HepG2 (cell line): ENCODE measurements around the gene HCRTR1. TPM values are rescaled to one million over a fixed set of nuclear protein-coding genes. Genes with fewer than 3 reads are reported as not detected.

ENCODE experiments used
- NR3C1 ChIP-seq: sonication (generic); formaldehyde crosslinking; IDR thresholded peaks from 2 replicates; pipeline ENCODE4 v1.4.0; 2020; ENCODE audit warnings: missing genetic modification reagents
- SMYD3 ChIP-seq: sonication (generic); formaldehyde crosslinking; IDR thresholded peaks from 2 replicates; pipeline ENCODE4 v1.8.1; 2023; ENCODE audit warnings: mild to moderate bottlenecking, missing genetic modification reagents
- SOX5 ChIP-seq: IDR thresholded peaks from 2 replicates; pipeline ENCODE4 v1.6.1; 2016; ENCODE audit warnings: borderline replicate concordance
- SP5 ChIP-seq: IDR thresholded peaks from 2 replicates; pipeline ENCODE4 v1.6.1; 2016; ENCODE audit warnings: low read depth, borderline replicate concordance
- ZNF12 ChIP-seq: sonication (generic); formaldehyde crosslinking; IDR thresholded peaks from 2 replicates; pipeline ENCODE4 v1.5.0; 2020; ENCODE audit warnings: missing genetic modification reagents
- ZNF136 ChIP-seq: sonication (generic); formaldehyde crosslinking; IDR thresholded peaks from 2 replicates; pipeline ENCODE4 v1.8.1; 2022; ENCODE audit warnings: low read depth, mild to moderate bottlenecking, moderate library complexity, missing genetic modification reagents
- ZNF296 ChIP-seq: sonication (generic); formaldehyde crosslinking; conservative IDR thresholded peaks from 2 replicates; pipeline ENCODE4 v1.5.0; 2020; ENCODE audit warnings: mild to moderate bottlenecking, missing genetic modification reagents
- ZNF329 ChIP-seq: sonication (generic); formaldehyde crosslinking; IDR thresholded peaks from 2 replicates; pipeline ENCODE4 v1.9.0; 2021; ENCODE audit warnings: low read depth, mild to moderate bottlenecking, missing genetic modification reagents
- ZNF530 ChIP-seq: sonication (generic); formaldehyde crosslinking; IDR thresholded peaks from 2 replicates; pipeline ENCODE4 v1.5.0; 2020; ENCODE audit warnings: low read depth, mild to moderate bottlenecking, missing genetic modification reagents
- ZNF737 ChIP-seq: sonication (generic); formaldehyde crosslinking; IDR thresholded peaks from 2 replicates; pipeline ENCODE4 v1.5.0; 2020; ENCODE audit warnings: missing genetic modification reagents, mild to moderate bottlenecking, borderline replicate concordance
- ZSCAN30 ChIP-seq: sonication (generic); formaldehyde crosslinking; IDR thresholded peaks from 2 replicates; pipeline ENCODE4 v1.5.0; 2020; ENCODE audit warnings: mild to moderate bottlenecking, missing genetic modification reagents
- polyA plus RNA-seq, 8 experiments: library from polyadenylated mRNA; depleted of rRNA in 3 of 8; stranded (reverse) in 7 of 8; unstranded in 1 of 8; fragments of >200 nt; fragmentation: Illumina TruSeq in 4 of 8; extraction: Trizol in 4 of 8; gene quantifications; 2 replicates each; pipeline versions ENCODE4 v1.2.1 to v1.2.3, GENCODE V29; 2011 to 2016; ENCODE audit warnings: low read depth in 4 of 8, missing spikeins in 1 of 8, mixed read lengths in 1 of 8; ENCODE audit not compliant: insufficient read depth in 1 of 8
- total RNA-seq, 5 experiments: library from RNA; depleted of rRNA; stranded (reverse); fragments of >200 nt; fragmentation: Illumina TruSeq; extraction: Trizol; gene quantifications; 2 replicates each; pipeline ENCODE4 v1.2.3, GENCODE V29; 2016; ENCODE audit warnings: low read depth in 1 of 5
- TF ChIP-seq, protein P1 (sequence below): sonication (generic); formaldehyde crosslinking; IDR thresholded peaks from 2 replicates; pipeline ENCODE4 v1.8.0; 2022; ENCODE audit warnings: missing genetic modification reagents, mild to moderate bottlenecking, moderate library complexity, borderline replicate concordance
- TF ChIP-seq, protein P2 (sequence below): sonication (generic); formaldehyde crosslinking; IDR thresholded peaks from 2 replicates; pipeline ENCODE4 v1.5.1; 2020; ENCODE audit warnings: mild to moderate bottlenecking, missing genetic modification reagents, moderate library complexity
- TF ChIP-seq, protein P3 (sequence below): sonication (generic); formaldehyde crosslinking; conservative IDR thresholded peaks from 2 replicates; pipeline ENCODE4 v1.5.0; 2020; ENCODE audit warnings: missing genetic modification reagents
- TF ChIP-seq, protein P4 (sequence below): IDR thresholded peaks from 2 replicates; pipeline ENCODE4 v1.6.1; 2016; ENCODE audit warnings: missing compliant biosample characterization, missing genetic modification reagents, borderline replicate concordance
- TF ChIP-seq, protein P5 (sequence below): IDR thresholded peaks from 2 replicates; pipeline ENCODE4 v1.6.1; 2016; ENCODE audit warnings: missing compliant biosample characterization, missing genetic modification reagents, borderline replicate concordance

HCRTR1 gene
- total and polyA plus RNA-seq, 2 of the 13 experiments (the other 11 are each of a cell fraction or from before 2014, with no cell fraction given) = not detected

DNA sequence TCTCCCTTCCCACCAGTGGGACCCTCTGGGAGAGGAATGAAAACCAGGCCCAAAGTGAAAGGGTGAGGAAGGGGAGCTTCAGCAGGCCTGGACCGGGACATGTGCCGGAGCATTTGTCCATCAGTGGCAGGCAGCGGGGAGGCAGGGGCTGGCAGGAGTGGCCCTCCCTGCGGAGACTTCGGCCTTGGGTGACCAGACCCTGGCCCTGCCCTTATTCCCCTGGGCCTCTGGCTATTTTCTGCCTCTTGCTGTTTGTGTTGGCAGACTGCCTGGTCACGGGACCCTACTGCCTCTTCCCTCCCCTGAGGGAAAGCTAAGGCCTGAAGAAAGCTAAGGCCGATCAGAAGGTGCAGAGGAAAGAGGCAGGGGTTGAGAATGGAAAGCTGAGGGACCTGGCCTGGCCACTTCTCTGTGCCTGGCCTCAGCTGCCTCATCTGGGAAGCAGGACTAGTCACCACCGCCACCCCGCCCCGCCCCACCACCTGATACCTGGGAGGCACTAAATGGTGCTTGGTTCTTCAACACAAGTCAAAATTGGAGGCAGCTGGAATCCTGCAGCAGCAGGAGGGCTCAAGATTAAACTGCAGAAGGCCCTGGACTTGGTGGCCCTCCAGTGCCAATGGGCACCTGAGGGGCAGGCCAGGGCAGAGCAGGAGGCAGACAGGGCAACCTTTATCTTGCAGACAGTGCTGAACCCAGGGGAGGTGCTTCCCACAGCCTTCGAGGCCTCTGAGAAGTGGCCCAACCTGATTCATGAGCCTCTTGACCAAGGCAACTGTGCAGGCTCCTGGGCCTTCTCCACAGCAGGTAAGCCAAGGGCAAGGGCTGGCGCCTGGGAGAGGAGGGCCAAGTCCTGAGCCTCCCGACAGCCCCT, 33.3 kb upstream of the HCRTR1 start (continued):
- TF ChIP-seq, protein P1, sequence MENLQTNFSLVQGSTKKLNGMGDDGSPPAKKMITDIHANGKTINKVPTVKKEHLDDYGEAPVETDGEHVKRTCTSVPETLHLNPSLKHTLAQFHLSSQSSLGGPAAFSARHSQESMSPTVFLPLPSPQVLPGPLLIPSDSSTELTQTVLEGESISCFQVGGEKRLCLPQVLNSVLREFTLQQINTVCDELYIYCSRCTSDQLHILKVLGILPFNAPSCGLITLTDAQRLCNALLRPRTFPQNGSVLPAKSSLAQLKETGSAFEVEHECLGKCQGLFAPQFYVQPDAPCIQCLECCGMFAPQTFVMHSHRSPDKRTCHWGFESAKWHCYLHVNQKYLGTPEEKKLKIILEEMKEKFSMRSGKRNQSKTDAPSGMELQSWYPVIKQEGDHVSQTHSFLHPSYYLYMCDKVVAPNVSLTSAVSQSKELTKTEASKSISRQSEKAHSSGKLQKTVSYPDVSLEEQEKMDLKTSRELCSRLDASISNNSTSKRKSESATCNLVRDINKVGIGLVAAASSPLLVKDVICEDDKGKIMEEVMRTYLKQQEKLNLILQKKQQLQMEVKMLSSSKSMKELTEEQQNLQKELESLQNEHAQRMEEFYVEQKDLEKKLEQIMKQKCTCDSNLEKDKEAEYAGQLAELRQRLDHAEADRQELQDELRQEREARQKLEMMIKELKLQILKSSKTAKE (CRISPR knock-in tag) = peak; percentile 26; the same call in 1 of the 2 replicates
- TF ChIP-seq, protein P2, sequence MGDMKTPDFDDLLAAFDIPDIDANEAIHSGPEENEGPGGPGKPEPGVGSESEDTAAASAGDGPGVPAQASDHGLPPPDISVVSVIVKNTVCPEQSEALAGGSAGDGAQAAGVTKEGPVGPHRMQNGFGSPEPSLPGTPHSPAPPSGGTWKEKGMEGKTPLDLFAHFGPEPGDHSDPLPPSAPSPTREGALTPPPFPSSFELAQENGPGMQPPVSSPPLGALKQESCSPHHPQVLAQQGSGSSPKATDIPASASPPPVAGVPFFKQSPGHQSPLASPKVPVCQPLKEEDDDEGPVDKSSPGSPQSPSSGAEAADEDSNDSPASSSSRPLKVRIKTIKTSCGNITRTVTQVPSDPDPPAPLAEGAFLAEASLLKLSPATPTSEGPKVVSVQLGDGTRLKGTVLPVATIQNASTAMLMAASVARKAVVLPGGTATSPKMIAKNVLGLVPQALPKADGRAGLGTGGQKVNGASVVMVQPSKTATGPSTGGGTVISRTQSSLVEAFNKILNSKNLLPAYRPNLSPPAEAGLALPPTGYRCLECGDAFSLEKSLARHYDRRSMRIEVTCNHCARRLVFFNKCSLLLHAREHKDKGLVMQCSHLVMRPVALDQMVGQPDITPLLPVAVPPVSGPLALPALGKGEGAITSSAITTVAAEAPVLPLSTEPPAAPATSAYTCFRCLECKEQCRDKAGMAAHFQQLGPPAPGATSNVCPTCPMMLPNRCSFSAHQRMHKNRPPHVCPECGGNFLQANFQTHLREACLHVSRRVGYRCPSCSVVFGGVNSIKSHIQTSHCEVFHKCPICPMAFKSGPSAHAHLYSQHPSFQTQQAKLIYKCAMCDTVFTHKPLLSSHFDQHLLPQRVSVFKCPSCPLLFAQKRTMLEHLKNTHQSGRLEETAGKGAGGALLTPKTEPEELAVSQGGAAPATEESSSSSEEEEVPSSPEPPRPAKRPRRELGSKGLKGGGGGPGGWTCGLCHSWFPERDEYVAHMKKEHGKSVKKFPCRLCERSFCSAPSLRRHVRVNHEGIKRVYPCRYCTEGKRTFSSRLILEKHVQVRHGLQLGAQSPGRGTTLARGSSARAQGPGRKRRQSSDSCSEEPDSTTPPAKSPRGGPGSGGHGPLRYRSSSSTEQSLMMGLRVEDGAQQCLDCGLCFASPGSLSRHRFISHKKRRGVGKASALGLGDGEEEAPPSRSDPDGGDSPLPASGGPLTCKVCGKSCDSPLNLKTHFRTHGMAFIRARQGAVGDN (CRISPR knock-in tag) = peak; percentile 84
- TF ChIP-seq SOX5 (CRISPR knock-in tag) (peak; percentile 60; the same call in 1 of the 2 replicates), ZNF136 (no peak), SP5 (CRISPR knock-in tag) (peak; percentile 48; the same call in 1 of the 2 replicates), ZSCAN30 (CRISPR knock-in tag) (no peak), ZNF329 (no peak), SMYD3 (CRISPR knock-in tag) (no peak), ZNF12 (no peak), ZNF737 (CRISPR knock-in tag) (no peak), ZNF296 (0 out of 2 replicates have a peak, but pooled peaks have one; percentile 73), ZNF530 (CRISPR knock-in tag) (peak; percentile 75; the same call in 1 of the 2 replicates), NR3C1 (CRISPR knock-in tag) (no peak)
- TF ChIP-seq, protein P3, sequence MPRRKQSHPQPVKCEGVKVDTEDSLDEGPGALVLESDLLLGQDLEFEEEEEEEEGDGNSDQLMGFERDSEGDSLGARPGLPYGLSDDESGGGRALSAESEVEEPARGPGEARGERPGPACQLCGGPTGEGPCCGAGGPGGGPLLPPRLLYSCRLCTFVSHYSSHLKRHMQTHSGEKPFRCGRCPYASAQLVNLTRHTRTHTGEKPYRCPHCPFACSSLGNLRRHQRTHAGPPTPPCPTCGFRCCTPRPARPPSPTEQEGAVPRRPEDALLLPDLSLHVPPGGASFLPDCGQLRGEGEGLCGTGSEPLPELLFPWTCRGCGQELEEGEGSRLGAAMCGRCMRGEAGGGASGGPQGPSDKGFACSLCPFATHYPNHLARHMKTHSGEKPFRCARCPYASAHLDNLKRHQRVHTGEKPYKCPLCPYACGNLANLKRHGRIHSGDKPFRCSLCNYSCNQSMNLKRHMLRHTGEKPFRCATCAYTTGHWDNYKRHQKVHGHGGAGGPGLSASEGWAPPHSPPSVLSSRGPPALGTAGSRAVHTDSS (CRISPR knock-in tag) = no peak
- TF ChIP-seq, protein P4, sequence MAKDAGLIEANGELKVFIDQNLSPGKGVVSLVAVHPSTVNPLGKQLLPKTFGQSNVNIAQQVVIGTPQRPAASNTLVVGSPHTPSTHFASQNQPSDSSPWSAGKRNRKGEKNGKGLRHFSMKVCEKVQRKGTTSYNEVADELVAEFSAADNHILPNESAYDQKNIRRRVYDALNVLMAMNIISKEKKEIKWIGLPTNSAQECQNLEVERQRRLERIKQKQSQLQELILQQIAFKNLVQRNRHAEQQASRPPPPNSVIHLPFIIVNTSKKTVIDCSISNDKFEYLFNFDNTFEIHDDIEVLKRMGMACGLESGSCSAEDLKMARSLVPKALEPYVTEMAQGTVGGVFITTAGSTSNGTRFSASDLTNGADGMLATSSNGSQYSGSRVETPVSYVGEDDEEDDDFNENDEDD (CRISPR knock-in tag) = no peak
- TF ChIP-seq, protein P5, sequence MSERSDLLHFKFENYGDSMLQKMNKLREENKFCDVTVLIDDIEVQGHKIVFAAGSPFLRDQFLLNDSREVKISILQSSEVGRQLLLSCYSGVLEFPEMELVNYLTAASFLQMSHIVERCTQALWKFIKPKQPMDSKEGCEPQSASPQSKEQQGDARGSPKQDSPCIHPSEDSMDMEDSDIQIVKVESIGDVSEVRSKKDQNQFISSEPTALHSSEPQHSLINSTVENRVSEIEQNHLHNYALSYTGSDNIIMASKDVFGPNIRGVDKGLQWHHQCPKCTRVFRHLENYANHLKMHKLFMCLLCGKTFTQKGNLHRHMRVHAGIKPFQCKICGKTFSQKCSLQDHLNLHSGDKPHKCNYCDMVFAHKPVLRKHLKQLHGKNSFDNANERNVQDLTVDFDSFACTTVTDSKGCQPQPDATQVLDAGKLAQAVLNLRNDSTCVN (CRISPR knock-in tag) = no peak
